GM10266 (cell line): ENCODE data around the gene CDK14.
A peak's percentile ranks its signal among the peaks of the same experiment; 100 is the strongest.

Experiments used
- DNase-seq: peaks from one replicate; pipeline ENCODE4 v3.0.0; 2012; ENCODE audit errors: extremely low spot score
- CTCF ChIP-seq: IDR thresholded peaks from 2 replicates; pipeline ENCODE4 v1.5.1; 2012; ENCODE audit warnings: mild to moderate bottlenecking, low read depth; ENCODE audit not compliant: control insufficient read depth, insufficient read depth; ENCODE audit errors: missing control alignments

Gene CDK14

GRCh38 chr7:90618876-90619275, 22.8 kb downstream of the CDK14 start:
- DNase-seq, result no peak
- no peak for TF ChIP-seq CTCF

GRCh38 chr7:90621125-90621746, 25.1 kb downstream of the CDK14 start:
- TF ChIP-seq CTCF, result no peak
- peak; percentile 24 for DNase-seq

- DNase-seq, result no peak
- no peak for TF ChIP-seq CTCF
These were observed 25.6 kb downstream of the CDK14 start for GRCh38 chr7:90621747-90622140.

- DNase-seq, result no peak
- no peak for TF ChIP-seq CTCF
These were observed 26.5 kb downstream of the CDK14 start for GRCh38 chr7:90622670-90623069.

- DNase-seq, result no peak
- TF ChIP-seq CTCF, result no peak
These were observed 28.2 kb downstream of the CDK14 start for GRCh38 chr7:90624225-90624911.

- no peak for TF ChIP-seq CTCF
- no peak for DNase-seq
These were observed 28.9 kb downstream of the CDK14 start for GRCh38 chr7:90625051-90625450.

GRCh38 chr7:90625562-90625961, 29.4 kb downstream of the CDK14 start:
- no peak for TF ChIP-seq CTCF
- no peak for DNase-seq
